ENCODE measurements around the gene PHOSPHO1.

PHOSPHO1 gene

DNA sequence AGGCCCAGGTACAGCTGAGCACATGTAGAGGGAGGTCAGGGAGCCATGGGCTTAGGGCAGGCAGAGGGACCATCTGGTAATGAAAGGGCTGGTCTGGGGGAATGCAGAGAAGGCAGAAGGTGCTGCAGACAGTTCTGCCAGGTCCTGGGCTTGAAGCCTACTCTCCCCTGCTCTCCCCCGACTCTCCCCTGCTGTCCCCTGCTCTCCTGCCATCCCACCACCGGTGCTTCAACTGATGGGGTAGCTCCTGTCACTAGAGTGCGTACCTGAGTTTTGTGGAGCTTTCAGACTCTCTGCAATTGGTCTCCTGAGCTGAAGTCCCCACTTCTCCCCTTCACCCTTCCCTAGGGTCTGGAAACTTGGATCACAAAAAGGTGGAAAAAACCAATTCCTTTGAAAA is 37.3 kb upstream of the PHOSPHO1 start:
- CTCF ChIA-PET = interaction anchor here (0.6 to 1.0 kb wide), 4 partner anchors 9 to 390 kb away, joined by 3 read pairs; no protein-coding TSS in a partner anchor
- H3K4me3 ChIP-seq (ENCODE audit: low read depth, low read length) = no peak overlapping the region
- TF ChIP-seq ZNF24 (tag by site-specific recombination; IDR thresholded peaks at IDR 0.05) (no peak), KLF1 (tag by site-specific recombination; IDR thresholded peaks at IDR 0.05) (no peak), FEZF1 (tag by site-specific recombination; IDR thresholded peaks at IDR 0.05) (no peak), ZNF16 (tag by site-specific recombination; IDR thresholded peaks at IDR 0.05; ENCODE audit: low read depth) (no peak), ZNF324 (tag by site-specific recombination; IDR thresholded peaks at IDR 0.05) (no peak), ZNF529 (tag by site-specific recombination; IDR thresholded peaks at IDR 0.05; ENCODE audit: insufficient replicate concordance) (no peak), ZNF785 (tag by site-specific recombination; IDR thresholded peaks at IDR 0.05) (no peak), ZNF658 (tag by site-specific recombination; IDR thresholded peaks at IDR 0.05) (no peak), HOXC10 (CRISPR knock-in tag; IDR thresholded peaks at IDR 0.05) (no peak), ZNF629 (tag by site-specific recombination; IDR thresholded peaks at IDR 0.05) (no peak), ZBTB21 (tag by site-specific recombination; IDR thresholded peaks at IDR 0.05) (no peak)
- TF ChIP-seq, protein P1, sequence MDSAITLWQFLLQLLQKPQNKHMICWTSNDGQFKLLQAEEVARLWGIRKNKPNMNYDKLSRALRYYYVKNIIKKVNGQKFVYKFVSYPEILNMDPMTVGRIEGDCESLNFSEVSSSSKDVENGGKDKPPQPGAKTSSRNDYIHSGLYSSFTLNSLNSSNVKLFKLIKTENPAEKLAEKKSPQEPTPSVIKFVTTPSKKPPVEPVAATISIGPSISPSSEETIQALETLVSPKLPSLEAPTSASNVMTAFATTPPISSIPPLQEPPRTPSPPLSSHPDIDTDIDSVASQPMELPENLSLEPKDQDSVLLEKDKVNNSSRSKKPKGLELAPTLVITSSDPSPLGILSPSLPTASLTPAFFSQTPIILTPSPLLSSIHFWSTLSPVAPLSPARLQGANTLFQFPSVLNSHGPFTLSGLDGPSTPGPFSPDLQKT (IDR thresholded peaks at IDR 0.05; ENCODE audit: borderline replicate concordance, low read depth, low read length) = no peak
- TF ChIP-seq, protein P2, sequence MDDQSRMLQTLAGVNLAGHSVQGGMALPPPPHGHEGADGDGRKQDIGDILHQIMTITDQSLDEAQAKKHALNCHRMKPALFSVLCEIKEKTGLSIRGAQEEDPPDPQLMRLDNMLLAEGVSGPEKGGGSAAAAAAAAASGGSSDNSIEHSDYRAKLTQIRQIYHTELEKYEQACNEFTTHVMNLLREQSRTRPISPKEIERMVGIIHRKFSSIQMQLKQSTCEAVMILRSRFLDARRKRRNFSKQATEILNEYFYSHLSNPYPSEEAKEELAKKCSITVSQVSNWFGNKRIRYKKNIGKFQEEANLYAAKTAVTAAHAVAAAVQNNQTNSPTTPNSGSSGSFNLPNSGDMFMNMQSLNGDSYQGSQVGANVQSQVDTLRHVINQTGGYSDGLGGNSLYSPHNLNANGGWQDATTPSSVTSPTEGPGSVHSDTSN (CRISPR knock-in tag; IDR thresholded peaks at IDR 0.05) = no peak
- TF ChIP-seq, protein P3, sequence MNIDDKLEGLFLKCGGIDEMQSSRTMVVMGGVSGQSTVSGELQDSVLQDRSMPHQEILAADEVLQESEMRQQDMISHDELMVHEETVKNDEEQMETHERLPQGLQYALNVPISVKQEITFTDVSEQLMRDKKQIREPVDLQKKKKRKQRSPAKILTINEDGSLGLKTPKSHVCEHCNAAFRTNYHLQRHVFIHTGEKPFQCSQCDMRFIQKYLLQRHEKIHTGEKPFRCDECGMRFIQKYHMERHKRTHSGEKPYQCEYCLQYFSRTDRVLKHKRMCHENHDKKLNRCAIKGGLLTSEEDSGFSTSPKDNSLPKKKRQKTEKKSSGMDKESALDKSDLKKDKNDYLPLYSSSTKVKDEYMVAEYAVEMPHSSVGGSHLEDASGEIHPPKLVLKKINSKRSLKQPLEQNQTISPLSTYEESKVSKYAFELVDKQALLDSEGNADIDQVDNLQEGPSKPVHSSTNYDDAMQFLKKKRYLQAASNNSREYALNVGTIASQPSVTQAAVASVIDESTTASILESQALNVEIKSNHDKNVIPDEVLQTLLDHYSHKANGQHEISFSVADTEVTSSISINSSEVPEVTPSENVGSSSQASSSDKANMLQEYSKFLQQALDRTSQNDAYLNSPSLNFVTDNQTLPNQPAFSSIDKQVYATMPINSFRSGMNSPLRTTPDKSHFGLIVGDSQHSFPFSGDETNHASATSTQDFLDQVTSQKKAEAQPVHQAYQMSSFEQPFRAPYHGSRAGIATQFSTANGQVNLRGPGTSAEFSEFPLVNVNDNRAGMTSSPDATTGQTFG (tag by site-specific recombination; IDR thresholded peaks at IDR 0.05; ENCODE audit: borderline replicate concordance) = no peak

DNA sequence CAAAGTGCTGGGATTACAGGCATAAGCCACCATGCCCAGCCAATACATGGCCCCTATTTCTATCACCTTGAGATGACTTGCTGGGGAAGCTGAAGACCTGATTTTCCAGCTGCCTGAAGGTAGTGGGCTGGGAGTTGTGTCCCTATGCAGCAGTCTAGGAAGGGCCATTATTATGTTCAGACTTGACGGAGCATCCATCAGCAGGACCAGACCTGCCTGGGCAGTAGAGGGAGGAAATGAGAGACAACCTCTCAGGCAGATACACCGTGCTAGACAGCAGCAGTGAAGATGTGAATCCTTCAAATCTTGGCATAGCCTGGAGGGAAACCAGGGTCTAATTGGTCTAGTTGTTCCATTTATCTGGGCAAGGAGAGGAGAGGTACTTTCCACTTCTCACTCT is 35.6 kb upstream of the PHOSPHO1 start:
- Histone ChIP-seq H3K4me3 (ENCODE audit: low read depth, low read length) (no peak overlapping the region), H3K4me1 (ENCODE audit: control insufficient read depth, insufficient read depth, low read length) (no peaks in the 10 kb centered on the region; the same call in 1 of the 2 replicates), H3K9me3 (ENCODE audit: control insufficient read depth, insufficient read depth, low read depth, low read length) (no peaks in the 10 kb centered on the region), H3K36me3 (ENCODE audit: control insufficient read depth in 2 of 2, insufficient read depth in 1 of 2, low read length in 2 of 2) (no peaks in the 10 kb centered on the region), H3K27ac (ENCODE audit: extremely low read depth, low read depth, low read length) (no peak overlapping the region)
- POLR2A ChIA-PET = no interaction called here
- CTCF ChIA-PET = no interaction called here
- TF ChIP-seq, protein P4, sequence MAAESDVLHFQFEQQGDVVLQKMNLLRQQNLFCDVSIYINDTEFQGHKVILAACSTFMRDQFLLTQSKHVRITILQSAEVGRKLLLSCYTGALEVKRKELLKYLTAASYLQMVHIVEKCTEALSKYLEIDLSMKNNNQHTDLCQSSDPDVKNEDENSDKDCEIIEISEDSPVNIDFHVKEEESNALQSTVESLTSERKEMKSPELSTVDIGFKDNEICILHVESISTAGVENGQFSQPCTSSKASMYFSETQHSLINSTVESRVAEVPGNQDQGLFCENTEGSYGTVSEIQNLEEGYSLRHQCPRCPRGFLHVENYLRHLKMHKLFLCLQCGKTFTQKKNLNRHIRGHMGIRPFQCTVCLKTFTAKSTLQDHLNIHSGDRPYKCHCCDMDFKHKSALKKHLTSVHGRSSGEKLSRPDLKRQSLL (tag by site-specific recombination; IDR thresholded peaks at IDR 0.05) = no peak
- no peak for TF ChIP-seq ZNF416 (tag by site-specific recombination; IDR thresholded peaks at IDR 0.05)
- TF ChIP-seq ZNF239 (tag by site-specific recombination; IDR thresholded peaks at IDR 0.05) = no peak
- TF ChIP-seq, protein P5, sequence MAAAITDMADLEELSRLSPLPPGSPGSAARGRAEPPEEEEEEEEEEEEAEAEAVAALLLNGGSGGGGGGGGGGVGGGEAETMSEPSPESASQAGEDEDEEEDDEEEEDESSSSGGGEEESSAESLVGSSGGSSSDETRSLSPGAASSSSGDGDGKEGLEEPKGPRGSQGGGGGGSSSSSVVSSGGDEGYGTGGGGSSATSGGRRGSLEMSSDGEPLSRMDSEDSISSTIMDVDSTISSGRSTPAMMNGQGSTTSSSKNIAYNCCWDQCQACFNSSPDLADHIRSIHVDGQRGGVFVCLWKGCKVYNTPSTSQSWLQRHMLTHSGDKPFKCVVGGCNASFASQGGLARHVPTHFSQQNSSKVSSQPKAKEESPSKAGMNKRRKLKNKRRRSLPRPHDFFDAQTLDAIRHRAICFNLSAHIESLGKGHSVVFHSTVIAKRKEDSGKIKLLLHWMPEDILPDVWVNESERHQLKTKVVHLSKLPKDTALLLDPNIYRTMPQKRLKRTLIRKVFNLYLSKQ (tag by site-specific recombination; IDR thresholded peaks at IDR 0.05; ENCODE audit: borderline replicate concordance) = no peak
- no peak for TF ChIP-seq SP7 (tag by site-specific recombination; IDR thresholded peaks at IDR 0.05)
- no peak for TF ChIP-seq ZNF701 (tag by site-specific recombination; IDR thresholded peaks at IDR 0.05)
- TF ChIP-seq, protein P6, sequence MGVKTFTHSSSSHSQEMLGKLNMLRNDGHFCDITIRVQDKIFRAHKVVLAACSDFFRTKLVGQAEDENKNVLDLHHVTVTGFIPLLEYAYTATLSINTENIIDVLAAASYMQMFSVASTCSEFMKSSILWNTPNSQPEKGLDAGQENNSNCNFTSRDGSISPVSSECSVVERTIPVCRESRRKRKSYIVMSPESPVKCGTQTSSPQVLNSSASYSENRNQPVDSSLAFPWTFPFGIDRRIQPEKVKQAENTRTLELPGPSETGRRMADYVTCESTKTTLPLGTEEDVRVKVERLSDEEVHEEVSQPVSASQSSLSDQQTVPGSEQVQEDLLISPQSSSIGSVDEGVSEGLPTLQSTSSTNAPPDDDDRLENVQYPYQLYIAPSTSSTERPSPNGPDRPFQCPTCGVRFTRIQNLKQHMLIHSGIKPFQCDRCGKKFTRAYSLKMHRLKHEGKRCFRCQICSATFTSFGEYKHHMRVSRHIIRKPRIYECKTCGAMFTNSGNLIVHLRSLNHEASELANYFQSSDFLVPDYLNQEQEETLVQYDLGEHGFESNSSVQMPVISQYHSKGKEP (tag by site-specific recombination; IDR thresholded peaks at IDR 0.05) = no peak
- TF ChIP-seq ZNF221 (tag by site-specific recombination; IDR thresholded peaks at IDR 0.05; ENCODE audit: borderline replicate concordance) = no peak
- TF ChIP-seq ZNF354C (tag by site-specific recombination; IDR thresholded peaks at IDR 0.05; ENCODE audit: borderline replicate concordance, low read depth) = no peak
- TF ChIP-seq ZNF596 (tag by site-specific recombination; IDR thresholded peaks at IDR 0.05) = no peak
- TF ChIP-seq ZNF549 (tag by site-specific recombination; IDR thresholded peaks at IDR 0.05) = no peak
- no peak for TF ChIP-seq ZNF548 (tag by site-specific recombination; IDR thresholded peaks at IDR 0.05)
- no peak for TF ChIP-seq SETDB1 (IDR thresholded peaks at IDR 0.05; ENCODE audit: insufficient read length, low read length)
- TF ChIP-seq ZNF292 (tag by site-specific recombination; IDR thresholded peaks at IDR 0.05; ENCODE audit: borderline replicate concordance, low read depth) = no peak

More for the DNA sequence above, 37.3 kb upstream of the PHOSPHO1 start:
- Histone ChIP-seq H3K4me1 (ENCODE audit: control insufficient read depth, insufficient read depth, low read length) (no peaks in the 10 kb centered on the region; the same call in 1 of the 2 replicates), H3K27ac (ENCODE audit: extremely low read depth, low read depth, low read length) (no peak overlapping the region), H3K9me3 (ENCODE audit: control insufficient read depth, insufficient read depth, low read depth, low read length) (no peaks in the 10 kb centered on the region), H3K36me3 (ENCODE audit: control insufficient read depth in 2 of 2, insufficient read depth in 1 of 2, low read length in 2 of 2) (no peaks in the 10 kb centered on the region)
- POLR2A ChIA-PET = no interaction called here

All from HEK293 (cell line).